GM18499 (cell line): Measurements from ENCODE around the gene ASPG.

Experiments
- ATAC-seq: cut with Tn5 transposase; IDR thresholded peaks from one replicate; pipeline ENCODE4 v1.9.1; 2021; ENCODE audit warnings: moderate number of reproducible peaks; ENCODE audit not compliant: insufficient read depth, unreplicated experiment

The ASPG gene

DNA sequence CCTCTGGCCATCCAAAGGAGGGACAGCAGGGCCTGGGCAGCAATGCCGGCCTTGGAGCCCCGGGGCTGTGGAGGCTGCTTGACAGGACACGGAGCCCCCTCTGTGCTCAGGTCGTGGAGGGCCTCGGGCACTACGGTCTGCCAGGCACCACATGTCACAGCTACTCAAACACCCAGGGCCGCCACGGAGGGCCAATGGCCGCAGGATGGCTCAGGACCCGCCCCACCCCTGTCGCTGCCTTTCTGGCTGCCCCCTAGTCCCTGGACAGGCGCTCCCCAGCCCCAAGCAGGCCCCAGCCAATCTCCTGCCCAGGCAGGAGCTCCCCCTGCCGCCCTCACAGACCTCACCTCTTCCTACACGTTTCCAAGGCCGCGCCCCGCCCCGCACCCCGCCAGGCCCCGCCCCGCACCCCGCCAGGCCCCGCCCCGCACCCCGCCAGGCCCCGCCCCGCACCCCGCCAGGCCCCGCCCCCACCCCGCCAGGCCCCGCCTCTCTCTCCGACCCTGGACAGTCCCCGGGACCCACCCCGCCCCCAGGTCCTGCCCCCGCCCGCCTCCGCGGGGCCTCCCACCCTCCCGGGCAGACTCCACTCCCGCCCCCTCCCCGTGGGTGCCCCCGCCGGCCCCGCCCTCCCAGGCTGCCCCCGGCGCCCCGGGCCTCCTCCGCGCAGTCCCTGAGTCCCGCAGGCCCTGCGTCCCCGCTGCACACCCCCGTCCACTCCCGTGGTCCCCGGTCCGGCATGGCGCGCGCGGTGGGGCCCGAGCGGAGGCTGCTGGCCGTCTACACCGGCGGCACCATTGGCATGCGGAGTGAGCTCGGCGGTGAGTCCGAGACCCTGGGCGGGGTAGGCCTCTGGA, at the start of gene ASPG:
Gene ASPG (plus strand): TSS at position 669 of the 857 bp plus-strand sequence. CDS start 71 bp downstream, at position 740.
- ATAC-seq, result no peak

DNA sequence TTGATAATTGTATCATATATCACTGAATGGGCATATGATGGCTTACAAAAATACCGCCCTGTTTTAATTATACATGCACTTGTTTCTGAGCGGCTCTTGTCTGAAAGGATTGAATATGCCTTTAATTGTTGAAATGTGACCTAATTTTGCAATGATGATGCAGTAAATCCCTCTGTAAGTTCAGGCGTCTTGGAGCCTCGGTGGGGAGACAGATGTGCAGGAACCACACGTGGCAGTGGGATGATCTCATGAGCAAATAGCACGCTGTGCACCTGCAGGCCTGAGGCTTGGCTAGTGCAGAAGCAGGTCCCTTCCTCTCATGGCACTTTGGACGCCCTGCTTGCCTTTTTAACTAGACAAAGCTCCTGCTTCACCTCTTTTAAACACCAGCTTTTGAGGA, 49.3 kb upstream of the ASPG start:
- ATAC-seq, result no peak

DNA sequence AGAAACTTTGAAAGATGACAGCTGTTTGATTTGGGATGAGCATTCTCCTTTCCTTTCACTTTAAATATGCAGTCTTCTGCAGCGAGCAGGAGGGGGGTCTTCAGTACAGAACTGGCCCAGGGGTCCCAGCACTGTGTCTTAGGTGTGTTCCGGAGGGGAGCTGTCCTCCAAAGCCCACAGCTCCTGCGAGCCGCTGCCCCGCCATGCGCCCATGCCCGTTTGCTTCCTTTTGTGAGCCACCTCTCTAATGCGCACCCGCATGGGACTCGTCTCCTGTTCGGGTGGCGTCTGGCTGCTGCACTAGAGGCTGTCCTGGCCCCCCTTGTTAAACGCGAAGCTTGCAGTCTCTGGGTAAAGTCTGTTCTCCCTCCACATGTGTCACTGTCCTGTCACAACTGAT, 48.4 kb upstream of the ASPG start:
- ATAC-seq, result no peak

DNA sequence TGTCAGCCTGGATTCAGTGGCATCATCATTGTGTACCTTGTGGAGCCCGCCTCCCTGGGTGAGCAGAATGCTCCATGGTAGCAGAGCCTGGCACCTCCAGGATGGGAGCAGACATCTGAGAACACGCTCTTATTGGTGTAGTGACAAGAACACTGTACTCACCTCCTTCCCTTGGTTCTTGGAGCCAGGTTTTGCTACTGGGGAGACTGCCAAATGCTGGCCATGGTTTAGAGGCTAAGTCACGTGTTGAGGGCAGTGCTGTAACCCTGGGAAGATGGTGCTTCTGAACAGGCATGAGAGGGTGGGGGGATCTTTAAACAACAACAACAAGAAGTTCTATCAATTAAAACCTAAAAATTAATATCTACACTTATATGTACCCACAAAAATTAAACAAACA, 47.6 kb upstream of the ASPG start:
- no peak for ATAC-seq

DNA sequence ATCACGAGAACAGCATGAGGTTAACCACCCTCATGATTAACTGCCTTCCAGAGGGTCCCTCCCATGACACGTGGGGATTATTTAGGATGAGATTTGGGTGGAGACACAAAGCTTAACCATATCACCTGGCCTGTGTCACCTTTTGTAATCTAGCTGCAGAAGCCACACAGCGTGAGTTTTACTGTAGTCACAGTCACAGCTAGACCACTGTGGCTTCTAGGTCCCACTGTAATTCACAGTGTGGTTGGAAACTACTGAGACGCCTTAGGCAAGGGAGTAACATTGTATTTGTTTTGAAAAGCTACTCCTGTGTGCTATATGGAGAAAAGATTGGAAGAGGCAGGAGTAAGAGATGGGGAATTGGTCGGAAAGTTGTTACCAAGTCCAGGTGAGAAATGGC, 46.3 kb upstream of the ASPG start:
- ATAC-seq, result no peak

- ATAC-seq, result no peak
Observed at GRCh38 chr14:104040539-104040938, 45.0 kb upstream of the ASPG start.

DNA sequence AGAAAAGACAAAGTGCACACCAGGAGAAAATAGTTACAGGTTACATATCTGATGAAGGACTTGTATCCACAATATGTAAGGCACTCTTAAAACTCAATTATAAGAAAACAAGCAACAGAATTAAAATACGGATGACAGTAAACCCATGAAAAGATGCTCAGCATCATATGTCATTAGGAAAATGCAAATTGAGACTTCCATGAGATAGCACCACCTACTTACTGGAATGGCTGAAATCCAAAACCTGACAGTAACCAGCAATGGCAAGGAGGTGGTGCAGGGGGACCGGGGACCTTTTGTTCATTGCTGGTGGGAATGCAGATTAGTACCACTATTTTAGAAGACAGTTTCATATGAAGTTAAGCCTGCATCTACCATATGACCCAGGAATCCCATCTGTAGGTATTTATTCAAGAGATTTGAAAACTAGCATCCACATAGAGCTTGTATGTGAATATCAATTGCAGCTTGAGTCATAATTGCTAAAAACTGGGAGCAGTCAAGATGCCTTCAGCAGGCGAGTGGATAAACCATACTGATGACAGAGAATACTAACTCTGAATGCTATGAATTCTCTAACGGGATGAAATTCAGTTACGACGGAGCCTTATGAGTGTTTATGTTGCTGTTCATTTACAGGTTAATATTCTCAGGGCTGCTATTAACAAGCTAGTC, 43.9 kb upstream of the ASPG start:
- ATAC-seq, result no peak

DNA sequence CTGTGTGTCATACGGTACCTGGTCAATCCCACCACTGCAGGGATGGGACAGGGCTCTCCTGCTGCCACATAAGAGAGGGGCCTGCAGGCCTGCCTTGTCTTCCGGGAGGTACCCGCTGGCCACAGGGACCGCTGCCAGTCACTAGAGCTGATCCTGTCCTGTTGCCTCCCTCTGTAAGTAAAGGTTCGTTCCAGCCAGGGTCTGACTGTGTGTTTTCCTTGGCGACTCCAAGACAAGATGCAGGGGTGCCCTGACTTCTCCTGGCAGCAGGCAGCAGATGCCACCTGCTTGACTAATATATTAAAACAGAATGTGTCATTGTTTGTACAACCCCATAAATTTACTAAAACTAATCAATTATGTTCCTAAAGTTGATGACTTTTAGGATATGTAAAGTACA, 41.5 kb upstream of the ASPG start:
- ATAC-seq, result no peak

DNA sequence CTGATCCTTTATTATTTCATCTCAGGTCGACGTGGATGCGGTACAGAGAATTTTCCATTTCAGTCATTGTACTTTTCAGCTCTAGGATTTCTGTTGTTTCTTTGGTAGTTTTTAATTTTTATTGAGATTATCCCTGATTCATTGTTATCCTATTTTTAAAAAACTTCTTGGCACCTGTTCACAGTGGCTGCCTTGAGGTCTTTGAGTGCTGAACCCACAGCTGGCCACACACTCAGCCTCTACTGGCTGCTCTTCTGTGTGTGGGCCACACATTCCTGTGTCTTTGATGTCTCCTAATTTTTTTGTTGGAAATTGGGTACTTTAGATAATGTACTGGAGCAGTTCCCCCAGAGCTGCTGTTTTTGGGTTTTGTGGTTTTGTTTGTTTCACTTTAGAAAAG, 37.7 kb upstream of the ASPG start:
- no peak for ATAC-seq

- no peak for ATAC-seq
Observed at GRCh38 chr14:104048758-104049507, 36.6 kb upstream of the ASPG start.

DNA sequence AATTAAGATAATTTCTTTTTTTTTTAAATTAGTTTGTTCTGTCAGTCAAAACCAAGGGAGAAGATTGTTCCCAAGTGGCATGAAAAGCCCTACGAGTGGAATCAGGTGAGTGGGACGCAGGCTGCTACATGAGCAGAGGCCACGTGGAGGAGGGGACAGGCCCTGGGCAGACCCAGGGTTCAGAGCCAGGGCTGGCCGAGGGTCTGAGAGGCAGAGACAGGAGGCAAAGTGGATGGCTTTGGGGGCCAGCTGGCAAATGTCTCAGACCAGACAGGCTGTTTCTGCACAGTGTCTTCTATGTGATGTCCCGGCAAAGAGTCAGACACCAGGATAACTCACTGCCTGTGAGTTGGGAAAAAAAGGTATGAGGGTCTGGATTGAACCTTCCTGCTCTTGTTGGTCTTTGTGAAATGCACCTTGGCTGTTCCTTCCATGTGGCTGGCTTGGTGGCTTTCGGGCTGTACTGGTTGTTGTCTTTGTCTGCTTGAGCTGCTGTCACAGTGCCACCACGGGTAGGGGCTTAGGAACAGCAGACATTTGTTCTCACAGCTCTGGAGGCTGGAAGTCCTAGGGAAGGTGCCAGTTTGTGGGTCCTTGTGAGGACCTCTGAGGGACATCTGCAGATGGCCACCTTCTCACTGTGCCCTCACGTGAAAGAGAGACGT, 35.8 kb upstream of the ASPG start:
- ATAC-seq, result no peak

- no peak for ATAC-seq
Observed at GRCh38 chr14:104051092-104051813, 34.2 kb upstream of the ASPG start.

- no peak for ATAC-seq
Observed at GRCh38 chr14:104054222-104054905, 31.1 kb upstream of the ASPG start.

DNA sequence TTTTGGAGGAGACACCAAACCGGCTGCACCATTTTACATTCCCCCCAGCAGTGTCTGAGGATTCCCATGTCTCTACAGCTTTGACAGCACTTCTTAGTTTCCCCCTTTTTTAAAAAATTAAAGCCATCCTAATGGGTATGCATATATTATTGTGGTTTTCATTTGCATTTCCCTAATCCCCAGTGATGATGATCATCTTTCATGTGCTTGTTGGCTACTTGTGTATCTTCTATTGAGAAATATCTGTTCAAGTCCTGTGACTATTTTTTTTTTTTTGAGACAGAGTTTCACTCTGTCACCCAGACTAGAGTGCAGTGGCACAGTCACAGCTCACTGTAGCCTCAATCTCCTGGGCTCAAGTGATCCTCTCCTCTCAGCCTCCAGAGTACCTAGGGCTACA, 23.2 kb upstream of the ASPG start:
- ATAC-seq, result no peak

DNA sequence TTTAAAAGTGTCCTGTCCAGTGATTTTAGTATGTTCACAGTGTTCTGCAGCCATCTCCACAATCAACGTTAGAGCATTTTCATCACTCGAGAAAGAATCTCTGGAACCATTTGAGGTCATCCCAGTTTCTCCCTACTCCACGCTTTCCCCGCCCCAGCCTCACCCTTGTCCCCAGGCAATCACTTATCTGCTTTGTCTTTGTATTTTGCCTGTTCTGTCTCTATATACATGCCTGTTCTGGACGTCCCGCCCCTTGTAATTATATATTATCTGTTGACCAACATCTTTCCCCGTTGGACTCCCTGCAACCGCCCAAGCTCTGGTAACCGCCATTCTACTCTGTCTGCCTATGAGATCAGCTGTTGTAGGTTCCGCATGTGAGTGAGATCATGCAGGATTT, 21.5 kb upstream of the ASPG start:
- no peak for ATAC-seq

DNA sequence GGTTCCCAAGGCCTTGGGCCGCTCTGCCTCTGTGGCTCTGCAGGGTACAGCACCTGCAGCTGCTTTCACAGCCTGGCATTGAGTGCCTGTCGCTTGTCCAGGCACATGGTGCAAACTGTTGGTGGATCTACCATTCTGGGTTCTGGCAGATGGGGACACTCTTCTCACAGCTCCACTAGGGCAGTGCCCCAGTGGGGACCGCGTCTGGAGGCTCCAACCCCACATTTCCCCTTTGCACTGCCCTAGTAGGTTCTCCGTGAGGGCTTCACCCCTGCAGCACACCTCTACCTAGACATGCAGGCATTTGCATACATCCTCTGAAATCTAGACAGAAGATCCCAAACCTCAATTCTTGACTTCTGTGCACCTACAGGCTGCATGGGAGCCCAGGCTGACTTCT, 19.2 kb upstream of the ASPG start:
- no peak for ATAC-seq

- ATAC-seq, result no peak
Observed at GRCh38 chr14:104066719-104067295, 18.7 kb upstream of the ASPG start.

DNA sequence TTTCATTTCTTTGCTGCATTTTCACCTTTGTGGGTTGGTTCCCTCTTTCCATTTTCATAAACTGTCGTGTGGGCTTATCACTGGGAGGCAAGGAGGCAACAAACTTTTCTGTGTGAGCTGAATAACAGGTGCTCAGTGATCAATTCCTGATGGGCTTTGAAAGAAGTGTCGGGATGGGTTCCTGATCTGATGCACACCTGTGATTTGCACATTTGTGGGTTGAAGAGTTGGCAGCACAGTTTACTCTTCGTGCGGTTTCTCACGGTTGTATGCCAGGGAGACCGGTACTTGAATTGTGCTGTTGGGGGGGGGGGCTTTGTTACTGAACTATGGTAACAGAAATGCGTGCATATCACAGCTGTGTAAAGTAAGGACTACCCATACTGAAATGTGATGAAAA, 16.0 kb upstream of the ASPG start:
- ATAC-seq, result no peak

DNA sequence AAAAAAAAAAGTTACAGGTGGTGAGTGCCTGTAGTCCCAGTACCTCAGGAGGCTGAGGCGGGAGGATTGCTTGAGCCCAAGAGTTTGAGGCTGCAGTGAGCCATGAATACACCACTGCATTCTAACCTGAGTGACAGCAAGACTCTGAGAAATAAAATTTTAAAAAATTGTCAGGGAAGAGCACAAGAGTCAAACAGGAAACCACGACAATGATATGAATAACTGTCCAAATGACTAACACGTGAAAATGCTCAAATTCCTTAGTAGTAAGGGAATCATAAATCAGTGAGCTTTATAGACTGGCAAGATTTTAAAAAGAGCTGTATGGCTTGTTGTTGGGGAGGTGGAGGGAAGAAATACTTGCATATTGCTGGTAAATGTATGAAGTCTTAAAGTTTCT, 12.9 kb upstream of the ASPG start:
- no peak for ATAC-seq
